GM23248 (cell line): ENCODE measurements around the gene TEX22. TPM values are rescaled to one million over a fixed set of nuclear protein-coding genes. Genes with fewer than 3 reads are reported as not detected.

Experiments
- DNase-seq: peaks from one replicate; pipeline ENCODE4 v3.0.0-alpha.2; 2015
- H2AFZ ChIP-seq: fragments of 200-600 bp; sonication (generic); 2 replicates; pipeline ENCODE4 v1.6.1; 2016; ENCODE audit warnings: antibody characterized with exemption
- H3F3A ChIP-seq: fragments of 200-600 bp; sonication (generic); 2 replicates; pipeline ENCODE4 v1.6.1; 2016; ENCODE audit warnings: mild to moderate bottlenecking, antibody characterized with exemption, mixed run types; ENCODE audit not compliant: insufficient read depth
- H3K27ac ChIP-seq: fragments of 200-600 bp; sonication (generic); 2 replicates; pipeline ENCODE4 v1.5.1; 2016; ENCODE audit warnings: mild to moderate bottlenecking
- H3K27me3 ChIP-seq: fragments of 200-600 bp; sonication (generic); replicated peaks from 2 replicates; pipeline ENCODE4 v1.6.1; 2016; ENCODE audit warnings: mild to moderate bottlenecking; ENCODE audit not compliant: insufficient read depth
- H3K36me3 ChIP-seq: fragments of 200-600 bp; sonication (generic); 2 replicates; pipeline ENCODE4 v1.6.1; 2016; ENCODE audit warnings: low read depth, mild to moderate bottlenecking
- H3K4me1 ChIP-seq: fragments of 200-600 bp; sonication (generic); 2 replicates; pipeline ENCODE4 v1.6.1; 2016; ENCODE audit warnings: mild to moderate bottlenecking; ENCODE audit not compliant: insufficient read depth
- H3K4me2 ChIP-seq: fragments of 200-600 bp; sonication (generic); one replicate; pipeline ENCODE4 v1.6.1; 2016; ENCODE audit warnings: mild to moderate bottlenecking; ENCODE audit not compliant: unreplicated experiment
- H3K4me3 ChIP-seq: fragments of 200-600 bp; sonication (generic); 2 replicates; pipeline ENCODE4 v1.5.1; 2016; ENCODE audit warnings: mild to moderate bottlenecking
- H3K79me2 ChIP-seq: fragments of 200-600 bp; sonication (generic); 2 replicates; pipeline ENCODE4 v1.6.1; 2016; ENCODE audit warnings: mild to moderate bottlenecking; ENCODE audit not compliant: insufficient read depth
- H3K9ac ChIP-seq: fragments of 200-600 bp; sonication (generic); 2 replicates; pipeline ENCODE4 v1.6.1; 2016; ENCODE audit warnings: mild to moderate bottlenecking
- H3K9me2 ChIP-seq: fragments of 200-600 bp; sonication (generic); 2 replicates; pipeline ENCODE4 v1.6.1; 2016; ENCODE audit warnings: mixed run types, mild to moderate bottlenecking, moderate library complexity; ENCODE audit not compliant: insufficient read depth
- H3K9me3 ChIP-seq: fragments of 200-600 bp; sonication (generic); one replicate; pipeline ENCODE4 v1.6.1; 2017; ENCODE audit warnings: low read depth
- H4K20me1 ChIP-seq: fragments of 200-600 bp; sonication (generic); 2 replicates; pipeline ENCODE4 v1.6.0; 2016; ENCODE audit not compliant: insufficient read depth
- EZH2 ChIP-seq: fragments of 200-600 bp; sonication (generic); IDR thresholded peaks from 2 replicates; pipeline ENCODE4 v1.6.1; 2018; ENCODE audit warnings: antibody characterized with exemption, mild to moderate bottlenecking; ENCODE audit not compliant: insufficient read depth, poor library complexity, severe bottlenecking
- EZH2phosphoT487 ChIP-seq: fragments of 200-600 bp; sonication (generic); IDR thresholded peaks from 2 replicates; pipeline ENCODE4 v1.6.1; 2018; ENCODE audit warnings: antibody characterized with exemption, moderate library complexity, mild to moderate bottlenecking, low read depth; ENCODE audit not compliant: insufficient read depth
- WGBS, 2 experiments: methylation state at CpG; one replicate each; pipeline ENCODE4 v1.1.6; 2015 to 2017; ENCODE audit warnings: low lambda C conversion rate in 2 of 2, low coverage in 1 of 2; ENCODE audit errors: missing lambda C conversion rate in 2 of 2; 5-methylcytosine and 5-hydroxymethylcytosine counted together
- in situ Hi-C: fragments of 300-500 bp; cut with MboI; formaldehyde crosslinking; loops from 2 replicates; pipeline ENCODE4 v1.15.0; 2020
- polyA plus RNA-seq: library from polyadenylated mRNA; unstranded; fragments of >200 nt; fragmentation: Nextera tagmentation; extraction: Ambion mirVana; gene quantifications from 2 replicates; pipeline ENCODE4 v1.2.1, GENCODE V29; 2016
- total RNA-seq: library from RNA; depleted of rRNA; stranded (reverse); fragments of >200 nt; shearing (Covaris generic); gene quantifications from 2 replicates; pipeline ENCODE4 v1.2.3, GENCODE V29; 2014

Gene TEX22
- total and polyA plus RNA-seq, 2 experiments from 2014 or later, result 0.43 to 0.46 TPM

DNA sequence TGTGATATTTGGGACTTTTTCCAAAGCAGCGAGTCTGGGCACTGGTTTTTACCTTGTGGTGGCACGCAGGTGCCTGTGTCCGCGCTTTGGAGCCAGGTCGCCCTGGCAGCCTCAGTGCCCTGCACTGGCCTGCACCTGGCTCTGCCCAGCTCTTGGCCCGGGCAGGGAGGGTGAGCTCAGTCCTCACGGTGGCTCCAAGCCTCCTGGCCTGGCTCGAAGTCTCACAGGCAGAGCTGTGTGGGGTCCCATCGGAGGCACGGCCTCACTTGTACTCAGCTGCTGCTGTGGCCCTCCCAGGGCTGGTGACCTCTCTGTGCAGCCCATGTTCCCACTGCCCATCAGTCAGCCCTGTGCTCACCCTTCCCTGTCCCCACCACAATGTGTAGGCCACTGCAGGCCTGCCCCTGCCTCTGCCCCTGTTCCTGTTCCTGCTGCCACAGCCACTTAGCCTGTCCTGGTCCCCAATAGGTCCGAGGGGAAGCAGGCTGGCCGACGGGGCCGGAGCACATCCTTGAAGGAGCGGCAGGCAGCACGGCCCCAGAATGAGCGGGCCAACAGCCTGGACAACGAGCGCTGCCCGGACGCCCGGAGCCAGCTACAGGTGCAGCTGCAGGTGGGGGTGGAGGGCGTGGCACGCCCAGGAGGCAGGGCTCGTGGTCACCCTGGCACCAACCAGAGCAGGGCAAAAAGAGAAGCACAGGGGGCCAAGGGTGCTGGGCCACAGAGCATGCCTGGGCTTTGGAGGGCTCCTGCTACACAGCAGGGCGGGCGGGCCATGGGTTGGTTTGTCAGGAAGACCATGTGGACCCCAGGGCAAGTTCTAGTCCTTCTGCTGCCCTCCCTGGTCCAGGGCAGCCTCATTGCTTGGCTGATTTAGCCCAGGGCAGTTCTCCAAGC, 16.6 kb upstream of the TEX22 start:
- Histone ChIP-seq H3K27me3 (no peaks in the 10 kb centered on the region), H3K36me3 (no peaks in the 10 kb centered on the region), H3K4me2 (no peak overlapping the region), H3K27ac (no peak overlapping the region), H3K9me2 (no peaks in the 10 kb centered on the region), H3K4me1 (no peaks in the 10 kb centered on the region), H3K9ac (no peak overlapping the region), H3F3A (no peaks in the 10 kb centered on the region), H3K4me3 (no peak overlapping the region), H3K9me3 (no peaks in the 10 kb centered on the region), H4K20me1 (no peaks in the 10 kb centered on the region), H3K79me2 (no peaks in the 10 kb centered on the region), H2AFZ (no peak overlapping the region)
- 88 to 95% methylated on average over 25 to 26 of the region's 27 CpGs for WGBS, 2 experiments
- no peak for DNase-seq
- in situ Hi-C loops, result no loop called here
- TF ChIP-seq EZH2, result no peak
- TF ChIP-seq EZH2phosphoT487, result no peak

GRCh38 chr14:105382343-105383082, 15.8 kb upstream of the TEX22 start:
- 86 to 88% methylated on average over 18 to 26 of the region's 26 CpGs for WGBS, 2 experiments
- H2AFZ ChIP-seq, result no peak overlapping the region
- no peaks in the 10 kb centered on the region for H3K27me3 ChIP-seq
- in situ Hi-C loops, result no loop called here
- H3K4me2 ChIP-seq, result no peak overlapping the region
- no peaks in the 10 kb centered on the region for H3K9me3 ChIP-seq
- H3K4me3 ChIP-seq, result no peak overlapping the region
- H3K36me3 ChIP-seq, result no peaks in the 10 kb centered on the region
- no peaks in the 10 kb centered on the region for H3K4me1 ChIP-seq
- no peaks in the 10 kb centered on the region for H3K9me2 ChIP-seq
- no peaks in the 10 kb centered on the region for H3F3A ChIP-seq
- no peak overlapping the region for H3K9ac ChIP-seq
- DNase-seq, result no peak
- H4K20me1 ChIP-seq, result no peaks in the 10 kb centered on the region
- TF ChIP-seq EZH2phosphoT487, result no peak
- no peak for TF ChIP-seq EZH2
- no peaks in the 10 kb centered on the region for H3K79me2 ChIP-seq
- no peak overlapping the region for H3K27ac ChIP-seq

DNA sequence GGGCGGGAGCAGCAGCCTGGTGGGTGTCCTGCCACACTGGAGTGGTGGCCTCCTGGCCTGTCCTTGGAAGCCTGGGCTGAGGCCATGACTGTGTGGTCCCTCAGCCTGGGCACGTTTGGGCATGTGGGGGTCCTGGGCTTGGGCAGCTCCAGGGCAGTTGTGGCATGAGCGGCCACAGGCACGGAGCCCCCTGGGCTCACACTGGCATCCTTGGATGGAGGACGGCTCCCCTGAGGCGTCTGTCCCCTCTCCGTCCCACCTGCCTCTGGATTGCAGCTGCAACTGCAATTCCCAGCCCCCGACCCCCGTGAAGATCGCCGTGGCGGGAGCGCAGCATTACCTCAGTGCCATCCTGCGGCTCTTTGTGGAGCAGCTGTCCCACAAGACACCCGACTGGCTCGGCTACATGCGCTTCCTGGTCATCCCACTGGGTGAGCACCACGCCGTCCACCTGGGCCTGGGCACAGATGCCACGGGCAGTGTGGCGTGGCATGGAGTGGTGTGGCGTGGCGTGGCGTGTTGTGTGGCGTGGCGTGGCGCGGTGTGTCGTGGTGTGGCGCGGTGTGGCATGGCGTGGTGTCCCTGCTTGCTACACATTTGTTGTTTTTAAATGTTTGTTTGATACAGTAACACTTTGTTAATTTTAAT, 15.1 kb upstream of the TEX22 start:
- Histone ChIP-seq H3K27ac (no peak overlapping the region), H3K4me1 (no peaks in the 10 kb centered on the region), H3F3A (no peaks in the 10 kb centered on the region), H3K4me3 (no peak overlapping the region), H2AFZ (no peak overlapping the region), H3K9me2 (no peaks in the 10 kb centered on the region), H3K9me3 (no peaks in the 10 kb centered on the region), H3K4me2 (no peak overlapping the region), H3K36me3 (no peaks in the 10 kb centered on the region), H3K79me2 (no peaks in the 10 kb centered on the region), H3K27me3 (no peaks in the 10 kb centered on the region), H4K20me1 (no peaks in the 10 kb centered on the region), H3K9ac (no peak overlapping the region)
- DNase-seq, result no peak
- TF ChIP-seq EZH2 (no peak), EZH2phosphoT487 (no peak)
- 94% methylated on average over 25 to 32 of the region's 32 CpGs for WGBS, 2 experiments
- in situ Hi-C loops, result no loop called here

DNA sequence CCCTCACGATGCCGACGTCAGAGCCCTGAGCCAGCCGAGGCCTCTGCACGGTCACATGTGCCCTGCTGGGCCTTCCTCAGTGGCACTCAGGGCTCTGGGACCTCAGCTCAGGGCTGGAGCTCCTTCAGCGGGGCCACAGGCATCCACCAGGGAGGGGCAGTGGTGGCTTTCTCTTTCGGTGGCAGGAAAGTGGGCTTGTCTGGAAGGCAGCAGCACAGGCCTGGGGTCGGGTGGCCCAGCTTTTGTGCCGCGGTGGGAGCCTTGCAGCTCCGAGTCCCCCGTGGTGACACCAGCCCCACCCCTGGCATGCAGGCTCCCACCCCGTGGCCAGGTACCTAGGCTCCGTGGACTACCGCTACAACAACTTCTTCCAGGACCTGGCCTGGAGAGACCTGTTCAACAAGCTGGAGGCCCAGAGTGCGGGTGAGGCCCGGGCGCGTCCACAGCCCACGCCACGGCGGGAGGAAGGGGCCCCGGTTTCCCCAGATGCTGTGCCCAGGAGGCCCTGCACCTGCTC, 14.2 kb upstream of the TEX22 start:
- Histone ChIP-seq H3K4me2 (no peak overlapping the region), H3K79me2 (no peaks in the 10 kb centered on the region), H3K36me3 (no peaks in the 10 kb centered on the region), H3K4me1 (no peaks in the 10 kb centered on the region), H3K9me3 (no peaks in the 10 kb centered on the region), H3K27me3 (no peaks in the 10 kb centered on the region), H3K27ac (no peak overlapping the region), H2AFZ (no peak overlapping the region), H3K4me3 (no peak overlapping the region), H3F3A (no peaks in the 10 kb centered on the region), H3K9ac (no peak overlapping the region), H3K9me2 (no peaks in the 10 kb centered on the region), H4K20me1 (no peaks in the 10 kb centered on the region)
- in situ Hi-C loops, result no loop called here
- WGBS, 2 experiments, result 94% methylated on average over 10 to 21 of the region's 23 CpGs
- no peak for DNase-seq
- no peak for TF ChIP-seq EZH2phosphoT487
- no peak for TF ChIP-seq EZH2
